ENCODE data around the gene PPBP.

The PPBP gene

GRCh38 chr4:73989928-73990327, 1.9 kb upstream of the PPBP start:
- Histone ChIP-seq H3K36me3 (ENCODE audit: low read length) (no peaks in the 10 kb centered on the region), H3K4me3 (ENCODE audit: insufficient read depth, low read length, poor library complexity, severe bottlenecking) (no peak overlapping the region), H3K79me2 (ENCODE audit: insufficient read depth, low read length) (no peaks in the 10 kb centered on the region), H3F3A (ENCODE audit: insufficient read depth) (no peaks in the 10 kb centered on the region), H2AFZ (ENCODE audit: low read depth, low read length, severe bottlenecking) (no peak overlapping the region), H3K4me2 (ENCODE audit: low read depth, low read length, poor library complexity, severe bottlenecking) (no peak overlapping the region), H3K27ac (ENCODE audit: low read depth, low read length) (no peak overlapping the region), H3K27me3 (ENCODE audit: low read length) (no peaks in the 10 kb centered on the region), H3K9me2 (replicated peaks; ENCODE audit: insufficient read depth, low read length) (no peaks in the 10 kb centered on the region), H4K20me1 (ENCODE audit: low read depth, low read length) (no peaks in the 10 kb centered on the region), H3K9me3 (ENCODE audit: insufficient read depth, low read length) (no peaks in the 10 kb centered on the region), H3K9ac (ENCODE audit: low read length) (no peak overlapping the region)
- no peak for TF ChIP-seq EZH2phosphoT487 (conservative IDR thresholded peaks at IDR 0.05; ENCODE audit: low read length)
- no peak for TF ChIP-seq CTCF (IDR thresholded peaks at IDR 0.05; ENCODE audit: insufficient read depth, low read length, poor library complexity, severe bottlenecking)

DNA sequence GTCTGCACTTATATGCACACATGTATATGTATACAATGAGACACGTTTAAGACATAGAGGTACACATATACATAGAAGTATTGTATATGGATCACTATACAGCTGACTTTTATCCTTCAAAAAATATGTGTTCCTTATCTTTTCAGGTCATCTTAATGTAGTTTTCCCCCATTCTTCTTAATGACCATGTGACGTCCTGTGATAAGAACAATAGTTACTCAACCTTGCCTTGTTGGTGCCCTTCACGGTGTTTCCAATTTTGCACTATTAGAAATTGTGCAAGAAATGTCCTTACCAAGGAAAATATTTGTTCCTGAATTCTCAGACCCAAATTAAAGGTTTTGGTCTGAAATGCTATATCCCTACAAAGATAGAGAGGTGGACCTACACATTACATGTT, 1.0 kb upstream of the PPBP start:
- H2AFZ ChIP-seq (ENCODE audit: low read depth, low read length, severe bottlenecking): no peak overlapping the region
- no peaks in the 10 kb centered on the region for H3K9me3 ChIP-seq (ENCODE audit: insufficient read depth, low read length)
- no peak overlapping the region for H3K27ac ChIP-seq (ENCODE audit: low read depth, low read length)
- H4K20me1 ChIP-seq (ENCODE audit: low read depth, low read length): no peaks in the 10 kb centered on the region
- H3F3A ChIP-seq (ENCODE audit: insufficient read depth): no peaks in the 10 kb centered on the region
- no peaks in the 10 kb centered on the region for H3K9me2 ChIP-seq (replicated peaks; ENCODE audit: insufficient read depth, low read length)
- H3K9ac ChIP-seq (ENCODE audit: low read length): no peak overlapping the region
- H3K36me3 ChIP-seq (ENCODE audit: low read length): no peaks in the 10 kb centered on the region
- no peaks in the 10 kb centered on the region for H3K27me3 ChIP-seq (ENCODE audit: low read length)
- H3K4me2 ChIP-seq (ENCODE audit: low read depth, low read length, poor library complexity, severe bottlenecking): no peak overlapping the region
- H3K4me3 ChIP-seq (ENCODE audit: insufficient read depth, low read length, poor library complexity, severe bottlenecking): no peak overlapping the region
- no peaks in the 10 kb centered on the region for H3K79me2 ChIP-seq (ENCODE audit: insufficient read depth, low read length)
- TF ChIP-seq CTCF (IDR thresholded peaks at IDR 0.05; ENCODE audit: insufficient read depth, low read length, poor library complexity, severe bottlenecking) (no peak), EZH2phosphoT487 (conservative IDR thresholded peaks at IDR 0.05; ENCODE audit: low read length) (no peak)

DNA sequence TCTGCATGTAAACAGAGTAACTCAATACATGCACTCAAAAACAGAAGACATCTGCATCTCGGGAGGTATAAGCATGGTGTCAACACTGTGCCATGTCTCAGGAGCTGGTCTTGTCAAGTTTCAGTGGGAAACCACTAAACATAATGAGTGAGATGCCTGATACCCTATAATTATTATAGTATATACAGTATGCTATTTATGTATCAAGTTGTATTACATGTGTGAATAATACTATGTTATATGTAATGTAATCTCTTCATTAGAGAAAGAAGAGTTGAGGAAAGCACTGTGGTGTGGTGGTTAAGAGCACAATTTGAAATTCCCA, 2.5 kb downstream of the PPBP start:
- Histone ChIP-seq H3K9me2 (replicated peaks; ENCODE audit: insufficient read depth, low read length) (no peaks in the 10 kb centered on the region), H3K27me3 (ENCODE audit: low read length) (no peaks in the 10 kb centered on the region), H3K27ac (ENCODE audit: low read depth, low read length) (no peak overlapping the region), H3K9ac (ENCODE audit: low read length) (no peak overlapping the region), H3K4me3 (ENCODE audit: insufficient read depth, low read length, poor library complexity, severe bottlenecking) (no peak overlapping the region), H3F3A (ENCODE audit: insufficient read depth) (no peaks in the 10 kb centered on the region), H3K4me2 (ENCODE audit: low read depth, low read length, poor library complexity, severe bottlenecking) (no peak overlapping the region), H3K79me2 (ENCODE audit: insufficient read depth, low read length) (no peaks in the 10 kb centered on the region), H4K20me1 (ENCODE audit: low read depth, low read length) (no peaks in the 10 kb centered on the region), H3K36me3 (ENCODE audit: low read length) (no peaks in the 10 kb centered on the region), H3K9me3 (ENCODE audit: insufficient read depth, low read length) (no peaks in the 10 kb centered on the region), H2AFZ (ENCODE audit: low read depth, low read length, severe bottlenecking) (no peak overlapping the region)
- TF ChIP-seq CTCF (IDR thresholded peaks at IDR 0.05; ENCODE audit: insufficient read depth, low read length, poor library complexity, severe bottlenecking) (no peak), EZH2phosphoT487 (conservative IDR thresholded peaks at IDR 0.05; ENCODE audit: low read length) (no peak)
